Thoracic aorta (tissue), 2 donors: ENCODE measurements around the gene IGDCC3. TPM values are rescaled to one million over a fixed set of nuclear protein-coding genes. Genes with fewer than 3 reads are reported as not detected.
"Not testable (repeated sequence)": the region's sequence is repeated elsewhere in the genome, so short reads cannot be mapped to it uniquely, and the experiment has no call there.

ENCODE experiments used
- ATAC-seq: fragments of 150-250 bp; one replicate; pipeline ENCODE4 v1.8.0; 2017; ENCODE audit warnings: low read depth; ENCODE audit not compliant: insufficient number of reproducible peaks, low FRiP score
- DNase-seq: peaks from one replicate; pipeline ENCODE4 v3.0.0-alpha.2; 2020; ENCODE audit warnings: low spot score
- H3K27ac ChIP-seq, 2 donors: fragments of 200-600 bp; sonication (generic); 1 replicate in 1 of 2; 2 replicates in 1 of 2; pipeline ENCODE4 v1.5.1; 2016; ENCODE audit warnings: mild to moderate bottlenecking in 2 of 2, moderate library complexity in 2 of 2
- H3K27me3 ChIP-seq: fragments of 200-600 bp; sonication (generic); replicated peaks from 2 replicates; pipeline ENCODE4 v1.6.0; 2016; ENCODE audit warnings: mild to moderate bottlenecking; ENCODE audit not compliant: insufficient read depth
- H3K36me3 ChIP-seq: fragments of 200-600 bp; sonication (generic); one replicate; pipeline ENCODE4 v1.5.1; 2016
- H3K4me1 ChIP-seq, 2 donors: fragments of 200-600 bp; sonication (generic); 1 replicate in 1 of 2; 2 replicates in 1 of 2; pipeline versions ENCODE4 v1.5.1 to v1.6.0; 2016; ENCODE audit warnings: low read depth in 2 of 2, mild to moderate bottlenecking in 1 of 2; ENCODE audit not compliant: control insufficient read depth in 1 of 2
- H3K4me3 ChIP-seq: fragments of 200-600 bp; sonication (generic); 2 replicates; pipeline ENCODE4 v1.5.1; 2016; ENCODE audit warnings: mild to moderate bottlenecking
- H3K9me3 ChIP-seq: fragments of 200-600 bp; sonication (generic); 2 replicates; pipeline ENCODE4 v1.5.1; 2016
- total RNA-seq, 2 donors: library from RNA; depleted of rRNA; stranded (reverse); fragments of >200 nt; gene quantifications; one replicate each; pipeline versions ENCODE4 v1.1.0 to v1.2.3, GENCODE V29; 2016
- TF ChIP-seq, protein P1 (sequence below): fragments of 200-600 bp; sonication (generic); IDR thresholded peaks from one replicate; pipeline ENCODE4 v1.5.1; 2019; ENCODE audit warnings: antibody characterized with exemption

IGDCC3 gene
- total RNA-seq, 2 donors from 2014 or later = not detected

DNA sequence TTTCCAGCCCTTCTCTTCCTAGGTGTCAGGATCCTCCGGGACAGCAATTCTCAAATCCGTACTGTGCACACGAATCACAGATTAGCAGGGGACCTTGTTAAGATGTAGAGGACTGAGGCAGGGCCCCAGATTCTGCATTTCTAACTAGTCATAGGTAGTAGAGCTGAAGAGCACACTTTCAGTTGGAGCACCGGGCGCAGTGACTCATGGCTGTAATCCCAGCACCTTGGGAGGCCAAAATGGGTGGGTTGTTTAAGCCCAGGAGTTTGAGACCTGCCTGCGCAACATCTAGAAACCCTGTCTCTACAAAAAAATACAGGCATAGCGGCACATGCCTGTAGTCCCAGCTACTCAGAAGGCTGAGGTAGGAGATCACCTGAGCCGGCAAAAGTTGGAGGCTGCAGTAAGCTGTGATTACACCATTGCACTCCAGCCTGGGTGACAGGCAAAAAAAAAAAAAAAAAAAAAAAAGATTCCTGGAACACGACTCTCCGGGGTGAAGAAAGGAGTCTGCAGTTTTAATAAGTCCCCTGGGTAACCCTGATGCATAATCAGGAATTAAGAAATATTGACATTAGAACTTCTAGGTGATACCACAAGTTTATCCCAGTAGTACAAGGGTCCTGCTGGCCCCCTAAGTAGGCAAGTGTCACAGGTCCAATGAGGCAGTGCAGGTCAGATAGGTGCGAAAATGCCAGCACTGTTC, 21.4 kb upstream of the IGDCC3 start:
- no peak for ATAC-seq
- H3K27me3 ChIP-seq = no peaks in the 10 kb centered on the region
- no peak for DNase-seq

DNA sequence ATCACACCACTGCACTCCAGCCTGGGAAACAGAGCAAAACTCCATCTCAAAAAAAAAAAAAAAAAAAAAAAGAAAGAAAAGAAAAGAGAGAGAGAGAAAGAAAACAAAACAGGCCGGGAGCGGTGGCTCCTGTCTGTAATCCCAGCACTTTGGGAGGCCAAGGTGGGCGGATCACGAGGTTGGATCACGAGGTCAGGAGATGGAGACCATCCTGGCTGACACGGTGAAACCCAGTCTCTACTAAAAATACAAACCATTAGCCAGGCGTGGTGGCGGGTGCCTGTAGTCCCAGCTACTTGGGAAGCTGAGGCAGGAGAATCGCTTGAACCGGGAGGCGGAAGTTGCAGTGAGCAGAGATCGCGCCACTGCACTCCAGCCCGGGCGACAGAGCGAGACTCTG, 20.7 kb upstream of the IGDCC3 start:
- not testable (repeated sequence) for ATAC-seq, H3K4me1 ChIP-seq, H3K27me3 ChIP-seq, H3K27ac ChIP-seq, H3K36me3 ChIP-seq, DNase-seq, H3K4me3 ChIP-seq, H3K9me3 ChIP-seq

More for the DNA sequence above, 21.4 kb upstream of the IGDCC3 start:
- Histone ChIP-seq H3K4me1 (no peaks in the 10 kb centered on the region), H3K4me3 (no peak overlapping the region), H3K36me3 (no peaks in the 10 kb centered on the region), H3K27ac (no peak overlapping the region), H3K9me3 (no peaks in the 10 kb centered on the region)
- TF ChIP-seq, protein P1, sequence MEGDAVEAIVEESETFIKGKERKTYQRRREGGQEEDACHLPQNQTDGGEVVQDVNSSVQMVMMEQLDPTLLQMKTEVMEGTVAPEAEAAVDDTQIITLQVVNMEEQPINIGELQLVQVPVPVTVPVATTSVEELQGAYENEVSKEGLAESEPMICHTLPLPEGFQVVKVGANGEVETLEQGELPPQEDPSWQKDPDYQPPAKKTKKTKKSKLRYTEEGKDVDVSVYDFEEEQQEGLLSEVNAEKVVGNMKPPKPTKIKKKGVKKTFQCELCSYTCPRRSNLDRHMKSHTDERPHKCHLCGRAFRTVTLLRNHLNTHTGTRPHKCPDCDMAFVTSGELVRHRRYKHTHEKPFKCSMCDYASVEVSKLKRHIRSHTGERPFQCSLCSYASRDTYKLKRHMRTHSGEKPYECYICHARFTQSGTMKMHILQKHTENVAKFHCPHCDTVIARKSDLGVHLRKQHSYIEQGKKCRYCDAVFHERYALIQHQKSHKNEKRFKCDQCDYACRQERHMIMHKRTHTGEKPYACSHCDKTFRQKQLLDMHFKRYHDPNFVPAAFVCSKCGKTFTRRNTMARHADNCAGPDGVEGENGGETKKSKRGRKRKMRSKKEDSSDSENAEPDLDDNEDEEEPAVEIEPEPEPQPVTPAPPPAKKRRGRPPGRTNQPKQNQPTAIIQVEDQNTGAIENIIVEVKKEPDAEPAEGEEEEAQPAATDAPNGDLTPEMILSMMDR = no peak

DNA sequence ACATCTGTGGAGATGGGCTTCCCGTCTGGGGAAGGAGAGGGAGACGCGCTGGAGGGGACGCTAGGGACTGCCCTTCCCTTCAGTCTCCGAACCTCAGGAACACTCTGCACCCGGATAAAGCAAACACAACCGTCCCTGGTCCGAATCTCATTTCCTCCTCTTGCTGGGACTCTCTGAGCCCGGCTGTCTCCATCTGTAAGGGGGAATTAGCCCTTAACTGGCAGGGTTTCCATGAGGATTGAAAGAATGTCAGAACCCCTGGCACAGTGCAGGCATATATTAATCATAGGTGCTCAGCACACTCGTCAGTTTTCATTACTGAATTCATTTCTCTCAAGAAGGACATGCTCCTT, 19.1 kb upstream of the IGDCC3 start:
- ATAC-seq (no peak), DNase-seq (no peak)
- Histone ChIP-seq H3K4me1 (no peaks in the 10 kb centered on the region), H3K27me3 (no peaks in the 10 kb centered on the region), H3K9me3 (no peaks in the 10 kb centered on the region), H3K4me3 (no peak overlapping the region), H3K27ac (no peak overlapping the region), H3K36me3 (no peaks in the 10 kb centered on the region)
- TF ChIP-seq, protein P1 = no peak

DNA sequence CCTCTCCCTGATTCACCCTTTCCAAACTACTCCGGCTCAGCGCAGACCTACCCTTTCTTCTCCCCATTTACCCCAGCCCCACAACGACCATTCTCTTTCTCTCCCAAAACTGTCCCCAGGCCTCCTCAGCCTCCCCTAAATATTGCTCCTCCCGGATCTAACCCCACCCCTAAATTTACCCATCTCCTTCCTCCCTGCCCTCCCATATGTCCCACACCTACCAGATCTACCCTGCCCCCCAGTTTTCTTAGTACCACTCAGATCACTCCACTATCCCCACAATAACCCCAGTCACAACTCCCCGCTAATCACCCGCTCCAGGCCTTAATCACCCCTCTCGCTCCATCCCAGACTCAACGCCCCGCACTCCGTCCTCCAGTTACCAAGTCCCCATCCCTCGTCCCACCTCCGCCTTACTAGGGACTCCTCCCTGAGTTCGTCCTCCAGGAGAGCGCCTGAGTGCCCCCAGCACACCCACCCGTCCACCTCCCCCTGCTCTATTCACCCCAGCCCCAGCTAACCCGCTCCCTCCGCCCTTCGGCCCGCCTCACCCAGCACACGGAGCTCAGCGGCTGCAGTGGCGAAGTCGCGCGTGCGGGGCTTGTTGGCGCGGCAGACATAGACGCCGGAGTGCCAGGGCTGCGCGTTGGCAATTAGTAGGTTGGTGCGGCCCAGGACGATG, 18.6 kb upstream of the IGDCC3 start:
- Histone ChIP-seq H3K9me3 (no peaks in the 10 kb centered on the region), H3K27me3 (no peaks in the 10 kb centered on the region), H3K4me3 (no peak overlapping the region), H3K36me3 (no peaks in the 10 kb centered on the region), H3K27ac (no peak overlapping the region), H3K4me1 (no peaks in the 10 kb centered on the region)
- no peak for ATAC-seq
- TF ChIP-seq, protein P1 = no peak
- DNase-seq = no peak

DNA sequence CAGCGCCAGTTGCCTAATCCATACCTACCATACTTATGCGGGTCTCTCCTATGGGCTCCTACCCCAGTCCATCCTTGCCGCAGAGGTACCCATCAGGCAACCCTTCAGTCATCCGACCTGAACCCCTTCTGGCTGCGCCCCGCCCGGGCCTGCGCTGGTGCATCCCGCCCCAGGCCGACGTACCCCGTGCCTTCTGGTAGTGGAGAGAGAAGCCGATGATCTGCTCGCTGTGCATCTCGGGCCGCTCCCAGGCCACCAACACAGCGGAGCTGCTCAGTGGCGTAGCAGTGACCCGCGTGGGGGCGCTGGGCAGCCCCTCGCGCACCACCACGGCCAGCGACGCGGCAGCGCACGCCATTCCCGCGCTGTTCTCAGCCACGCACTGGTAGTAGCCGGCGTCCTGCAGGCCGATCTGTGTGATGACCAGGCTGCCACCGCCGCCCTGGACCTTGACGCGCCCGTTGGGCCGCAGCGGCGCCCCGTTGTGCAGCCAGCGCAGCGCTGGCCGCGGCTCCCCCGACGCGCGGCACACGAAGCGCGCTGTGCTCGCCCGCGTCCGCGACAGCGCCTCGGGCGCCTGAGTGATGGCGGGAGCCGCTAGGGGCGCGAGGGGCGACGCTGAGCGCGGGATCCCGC, 17.9 kb upstream of the IGDCC3 start:
- Histone ChIP-seq H3K9me3 (no peaks in the 10 kb centered on the region), H3K4me1 (no peaks in the 10 kb centered on the region), H3K27me3 (no peaks in the 10 kb centered on the region), H3K27ac (no peak overlapping the region), H3K36me3 (no peaks in the 10 kb centered on the region), H3K4me3 (no peak overlapping the region)
- no peak for ATAC-seq
- TF ChIP-seq, protein P1 = no peak
- no peak for DNase-seq
